Measurements from ENCODE around the gene F7.

Gene F7

GRCh38 chr13:113119822-113120189, 14.2 kb downstream of the F7 start:
- DNase-seq, result no peak

GRCh38 chr13:113120300-113121182, 14.9 kb downstream of the F7 start:
- no peak for DNase-seq

- no peak for DNase-seq
Observed at GRCh38 chr13:113121183-113121927, 15.8 kb downstream of the F7 start.

- no peak for DNase-seq
Observed at GRCh38 chr13:113121928-113122471, 16.4 kb downstream of the F7 start.

GRCh38 chr13:113122550-113123225, 17.1 kb downstream of the F7 start, which contains the start of gene F10:
Gene F10, plus strand, starts transcription at chr13:113122799. Its CDS starts 57 bp downstream, at chr13:113122856.
- DNase-seq, result peak; percentile 77

DNA sequence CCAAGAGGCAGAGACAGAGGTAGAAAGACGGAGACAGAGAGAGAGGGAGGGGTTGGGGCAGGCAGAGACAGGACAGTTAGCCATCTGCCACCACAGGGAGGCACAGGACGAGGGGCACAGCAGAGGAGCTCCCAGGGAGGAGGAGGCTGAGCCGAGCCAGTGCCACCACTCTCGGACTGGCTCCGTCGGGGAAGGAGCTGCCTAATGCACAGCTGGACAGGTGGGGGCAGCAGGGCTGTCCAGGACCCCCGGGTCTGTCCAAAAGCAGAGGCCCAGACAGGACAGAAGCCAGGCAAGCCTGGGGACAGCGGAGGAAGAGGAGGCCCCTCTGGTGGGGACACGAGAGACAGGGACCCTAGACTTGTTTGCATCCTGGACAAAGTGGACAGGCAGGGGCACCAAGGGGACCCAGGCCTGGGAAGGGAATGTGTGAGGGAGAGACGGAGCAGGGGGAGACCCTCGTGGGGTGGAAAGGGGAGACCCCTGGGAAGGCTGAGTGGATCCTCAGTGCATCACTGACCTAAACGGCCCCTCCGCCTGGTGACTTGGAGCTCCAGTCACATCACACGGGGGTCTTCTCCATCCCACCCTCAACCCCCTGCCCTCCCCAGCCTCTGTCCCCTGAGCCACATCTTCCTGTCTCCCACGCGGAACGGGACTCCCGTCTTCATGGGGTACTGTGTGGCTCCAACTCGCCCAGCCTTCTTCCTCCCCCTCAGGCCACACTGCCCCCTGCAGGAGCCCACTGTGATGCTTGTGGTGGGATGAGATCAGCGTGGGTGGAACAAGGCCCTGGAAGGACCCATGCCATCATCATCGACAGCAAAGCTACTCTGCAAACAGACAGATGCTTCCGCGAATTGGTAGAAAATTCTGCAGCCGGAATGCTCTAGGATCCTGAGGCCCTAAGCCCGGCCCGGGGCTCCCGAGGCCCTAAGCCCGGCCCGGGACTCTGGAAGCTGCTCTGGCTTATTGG, 17.9 kb downstream of the F7 start:
- no peak for DNase-seq

GRCh38 chr13:113124211-113124970, 18.8 kb downstream of the F7 start:
- DNase-seq, result no peak

DNA sequence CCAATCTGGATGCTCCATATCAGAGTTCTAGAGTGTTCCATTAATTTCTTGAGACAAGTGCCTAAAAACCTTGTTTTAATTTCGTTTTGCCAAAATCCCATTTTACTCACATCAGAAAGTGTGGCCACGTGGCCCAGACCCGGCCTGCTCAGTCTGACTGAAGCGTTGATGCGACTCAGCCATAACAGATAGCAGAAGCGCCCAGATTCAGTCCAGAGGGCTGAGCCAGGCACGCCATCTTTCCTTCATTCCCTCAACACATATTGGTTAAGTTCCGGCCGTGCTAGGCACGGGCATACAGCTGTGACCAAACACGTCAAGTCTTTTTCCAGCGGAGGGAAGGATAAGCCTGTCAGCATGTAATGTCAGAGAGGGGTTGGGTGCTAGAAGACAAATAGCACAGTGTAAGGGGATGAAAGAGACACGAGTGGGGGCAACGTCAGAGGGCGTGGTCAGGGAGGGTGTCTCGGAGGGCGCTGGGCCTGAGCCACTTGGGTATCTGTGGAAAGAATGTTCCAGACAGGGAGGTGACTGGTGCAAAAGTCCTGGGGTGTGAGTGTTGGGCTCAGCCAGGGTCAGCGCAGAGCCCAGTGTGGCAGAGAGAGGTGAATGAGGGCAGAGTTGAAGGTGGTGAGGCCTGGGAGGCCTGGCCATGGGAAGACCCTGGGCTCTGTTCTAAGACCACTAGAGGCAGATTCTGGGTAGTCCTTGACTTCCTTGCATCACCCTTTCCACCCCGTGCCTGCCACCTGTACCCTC, 20.1 kb downstream of the F7 start:
- no peak for DNase-seq

GRCh38 chr13:113126265-113127150, 20.9 kb downstream of the F7 start:
- no peak for DNase-seq

DNA sequence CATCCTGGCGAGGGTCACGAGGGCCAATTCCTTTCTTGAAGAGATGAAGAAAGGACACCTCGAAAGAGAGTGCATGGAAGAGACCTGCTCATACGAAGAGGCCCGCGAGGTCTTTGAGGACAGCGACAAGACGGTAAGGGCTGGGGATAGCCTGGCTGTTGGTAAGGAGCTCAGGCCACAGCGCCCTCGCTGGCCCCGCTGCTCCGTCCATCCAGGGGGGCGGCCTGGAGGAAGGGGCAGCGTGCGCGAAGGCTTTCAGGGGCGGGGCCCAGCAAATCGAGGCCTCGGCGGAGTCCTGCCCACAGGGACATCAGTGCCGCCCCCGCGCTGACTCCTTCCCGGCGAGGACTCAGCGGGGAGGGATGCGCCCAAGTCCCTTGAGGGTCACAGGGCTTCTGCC, 23.9 kb downstream of the F7 start:
- no peak for DNase-seq

DNA sequence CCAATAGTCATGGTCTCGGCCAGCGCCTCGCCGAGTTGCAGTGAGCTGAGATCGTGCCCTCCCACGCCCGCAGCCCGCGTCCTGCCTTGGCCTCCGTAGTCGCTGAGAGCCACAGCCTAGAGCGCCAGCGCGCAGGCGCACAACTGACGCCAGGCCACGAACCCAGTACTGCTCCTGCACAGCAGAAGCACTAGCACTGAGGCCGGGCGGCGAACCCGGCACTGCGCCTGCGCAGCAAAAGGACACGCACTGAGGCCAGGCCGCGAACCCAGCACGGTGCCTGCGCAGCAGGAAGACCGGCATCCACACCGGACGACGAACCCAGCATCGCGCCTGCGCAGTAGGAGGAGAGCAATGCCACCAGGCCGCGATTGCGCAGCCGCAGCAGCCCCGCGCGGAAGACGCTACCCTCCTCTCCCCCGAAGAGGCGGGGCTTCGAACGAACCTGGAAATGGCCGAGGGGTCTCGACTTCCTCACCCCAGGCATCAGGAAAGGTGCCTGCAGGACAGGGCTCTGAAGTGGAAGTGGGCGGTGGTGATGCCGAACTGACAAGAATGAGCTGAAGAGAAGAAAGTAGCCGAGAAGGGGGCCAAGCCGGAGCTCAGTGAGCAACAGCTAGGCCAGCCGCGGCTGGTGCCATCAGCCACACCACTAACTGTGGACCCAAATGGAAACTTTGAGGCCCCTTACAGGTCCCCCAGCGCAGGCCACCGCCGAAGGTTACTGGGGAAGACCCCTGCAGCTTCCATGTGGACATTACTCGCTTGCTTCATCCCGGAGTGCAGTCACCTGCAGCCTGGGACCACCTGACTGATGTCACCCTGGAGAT, 24.5 kb downstream of the F7 start:
- no peak for DNase-seq

DNA sequence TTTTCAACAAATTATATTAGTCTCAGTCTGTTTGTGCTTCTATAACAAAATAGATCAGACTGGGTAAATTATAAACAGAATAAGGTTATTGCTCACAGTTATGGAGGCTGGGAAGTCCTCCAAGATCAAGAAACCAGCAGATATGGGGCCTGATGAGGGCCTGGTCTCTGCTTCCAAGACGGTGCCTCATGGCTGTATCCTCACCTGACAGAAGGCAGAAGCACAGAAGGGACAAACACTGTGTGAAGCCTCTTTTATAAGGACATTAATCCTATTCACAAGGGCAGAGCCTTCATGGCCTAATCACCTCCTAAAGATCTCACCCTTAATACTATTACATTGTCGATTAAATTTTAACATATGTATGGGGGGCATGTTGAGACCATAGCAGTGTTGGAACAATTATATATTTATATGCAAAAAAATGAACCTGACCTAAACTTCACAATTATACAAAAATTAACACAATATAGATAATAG, 29.7 kb downstream of the F7 start:
- DNase-seq, result no peak

- DNase-seq, result no peak
Observed at GRCh38 chr13:113137691-113138298, 32.2 kb downstream of the F7 start.

DNA sequence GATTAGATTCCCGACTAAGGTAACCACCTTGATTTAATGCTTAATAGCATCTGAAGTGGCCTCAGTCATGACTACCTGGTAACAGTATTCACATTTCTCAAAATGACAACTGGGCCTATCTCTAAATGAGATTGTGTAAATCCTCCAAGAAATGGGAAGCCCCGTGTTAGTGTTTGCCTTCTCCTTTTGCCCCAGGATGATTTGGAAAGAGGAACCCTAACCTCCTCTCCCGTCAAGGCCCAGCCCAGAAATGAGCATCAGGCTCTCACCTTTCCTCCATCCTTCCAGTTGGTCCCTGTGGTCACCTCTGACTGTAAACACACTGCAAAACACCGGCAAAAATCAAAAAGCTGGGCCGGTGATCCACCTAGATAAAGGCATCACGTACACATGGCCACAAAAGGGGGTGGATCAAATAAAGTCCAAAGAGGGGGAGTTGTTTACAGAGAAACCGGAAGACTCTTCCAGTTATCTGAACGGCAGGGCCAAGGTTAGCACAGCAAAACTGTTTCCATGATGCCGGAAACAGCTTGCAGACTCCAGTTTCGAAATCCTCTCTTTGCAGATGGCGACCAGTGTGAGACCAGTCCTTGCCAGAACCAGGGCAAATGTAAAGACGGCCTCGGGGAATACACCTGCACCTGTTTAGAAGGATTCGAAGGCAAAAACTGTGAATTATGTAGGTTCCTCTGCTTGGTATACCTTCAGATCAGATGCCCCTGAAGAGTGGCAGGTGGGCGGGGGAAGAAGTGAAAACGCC, 33.4 kb downstream of the F7 start:
- no peak for DNase-seq

GRCh38 chr13:113139577-113139976, 34.0 kb downstream of the F7 start:
- no peak for DNase-seq

DNA sequence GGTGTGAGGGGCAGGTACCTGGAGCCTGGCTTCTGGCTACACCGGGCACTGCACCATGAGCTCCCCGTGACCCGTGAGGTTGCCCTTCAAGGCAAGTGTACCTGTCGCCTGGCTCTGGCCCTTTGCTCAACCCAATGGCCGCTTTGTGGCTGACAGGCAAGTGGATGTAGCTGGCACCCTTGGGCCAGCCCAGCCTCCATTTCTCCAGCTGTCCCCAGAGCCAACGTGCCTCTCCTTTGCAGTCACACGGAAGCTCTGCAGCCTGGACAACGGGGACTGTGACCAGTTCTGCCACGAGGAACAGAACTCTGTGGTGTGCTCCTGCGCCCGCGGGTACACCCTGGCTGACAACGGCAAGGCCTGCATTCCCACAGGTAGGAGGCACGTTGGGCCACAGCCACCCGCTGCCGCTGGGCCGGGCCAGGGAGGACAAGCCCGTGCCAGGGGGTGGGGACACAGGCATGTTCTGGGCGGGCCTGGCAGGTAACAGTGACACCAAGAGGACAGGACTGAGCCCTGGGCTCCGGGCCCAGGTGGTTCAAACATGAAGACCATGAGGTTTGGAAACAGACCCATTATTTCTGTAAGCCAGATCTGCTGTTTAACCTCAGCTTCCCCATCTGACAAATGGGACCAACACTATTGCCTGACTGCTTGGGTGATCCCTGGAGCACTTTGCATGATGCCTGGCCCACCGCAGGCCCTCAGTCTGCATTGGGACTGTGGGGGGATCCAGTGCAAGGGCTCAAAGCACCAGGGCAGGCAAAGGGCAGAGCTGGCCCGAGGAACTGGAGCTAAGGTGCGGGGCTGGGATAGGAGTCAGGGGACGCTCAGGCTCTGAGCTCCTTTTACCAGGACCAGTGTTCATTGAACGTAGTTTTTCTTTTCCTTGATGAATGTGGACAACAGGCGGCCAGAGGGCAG, 35.3 kb downstream of the F7 start:
- no peak for DNase-seq
